Tongue (tissue), 2 donors: Measurements from ENCODE around the gene USE1. TPM values are rescaled to one million over a fixed set of nuclear protein-coding genes. Genes with fewer than 3 reads are reported as not detected.

Experiments used
- DNase-seq: peaks from one replicate; pipeline ENCODE4 v3.0.0-alpha.2; 2015
- total RNA-seq: library from RNA; depleted of rRNA; stranded (reverse); fragments of >200 nt; gene quantifications from one replicate; pipeline ENCODE4 v1.2.3, GENCODE V29; 2014

Gene USE1
- total RNA-seq, 1 donor from 2014 or later = 21.7 TPM

- DNase-seq = no peak
Observed at GRCh38 chr19:17259118-17259780, 44.1 kb downstream of the USE1 start.

- DNase-seq = no peak
Observed at GRCh38 chr19:17259934-17260333, 44.8 kb downstream of the USE1 start.

- peak; percentile 76 for DNase-seq
Observed at GRCh38 chr19:17260842-17261325, 45.7 kb downstream of the USE1 start.

GRCh38 chr19:17262557-17262956 lies 47.4 kb downstream of the USE1 start:
- DNase-seq = no peak

- no peak for DNase-seq
Observed at GRCh38 chr19:17263712-17264640, 48.8 kb downstream of the USE1 start.

GRCh38 chr19:17264641-17264979 lies 49.5 kb downstream of the USE1 start, which contains the start of gene USHBP1:
USHBP1 (minus strand) TSS chr19:17264745; CDS start chr19:17264299, 446 bp downstream.
- no peak for DNase-seq

GRCh38 chr19:17266026-17266425 lies 50.9 kb downstream of the USE1 start:
- no peak for DNase-seq

GRCh38 chr19:17266589-17266974 lies 51.4 kb downstream of the USE1 start:
- no peak for DNase-seq

- DNase-seq = peak; percentile 99
Observed at GRCh38 chr19:17266975-17267788, 52.0 kb downstream of the USE1 start, which contains the start of gene BABAM1. BABAM1 (plus strand) TSS chr19:17267443; CDS start chr19:17268807, 1,364 bp downstream.

- DNase-seq = no peak
Observed at GRCh38 chr19:17268754-17269153, 53.6 kb downstream of the USE1 start.

Other genes starting within 250 kb of the USE1 start
- gene CPAMD8, start 188.5 kb upstream of the USE1 start, total RNA-seq = 6.2 TPM
- gene HAUS8, start 139.9 kb upstream of the USE1 start, total RNA-seq = 5.1 TPM
- gene MYO9B, start 139.6 kb upstream of the USE1 start, total RNA-seq = 24.1 TPM
- gene OCEL1, start 10.9 kb downstream of the USE1 start, total RNA-seq = 5.3 TPM
- 35.0 TPM for gene NR2F6, start 30.6 kb downstream of the USE1 start, total RNA-seq
- gene USHBP1, start 49.4 kb downstream of the USE1 start, total RNA-seq = 12.3 TPM
- 70.7 TPM for gene BABAM1, start 52.1 kb downstream of the USE1 start, total RNA-seq
- gene ANKLE1, start 66.5 kb downstream of the USE1 start, total RNA-seq = 0.62 TPM
- gene ABHD8, start 88.1 kb downstream of the USE1 start, total RNA-seq = 15.6 TPM
- gene MRPL34, start 90.5 kb downstream of the USE1 start, total RNA-seq = 38.9 TPM
- 7.6 TPM for gene DDA1, start 94.2 kb downstream of the USE1 start, total RNA-seq
- gene ANO8, start 119.5 kb downstream of the USE1 start, total RNA-seq = 8.5 TPM
- 17.3 TPM for gene GTPBP3, start 122.2 kb downstream of the USE1 start, total RNA-seq
- gene PLVAP, start 162.0 kb downstream of the USE1 start, total RNA-seq = 39.2 TPM
- gene CCDC194, start 178.8 kb downstream of the USE1 start, total RNA-seq = not detected
- 6.3 TPM for gene BST2, start 190.3 kb downstream of the USE1 start, total RNA-seq
- 26.8 TPM for gene MVB12A, start 204.7 kb downstream of the USE1 start, total RNA-seq
- gene TMEM221, start 233.3 kb downstream of the USE1 start, total RNA-seq = 3.3 TPM
- gene NXNL1, start 245.6 kb downstream of the USE1 start, total RNA-seq = not detected